Activated naive CD4-positive, alpha-beta T cell treated with anti-CD3 and anti-CD28 coated beads, Interleukin-2, amount 50 U/mL, for 72 hours (primary cell): Measurements from ENCODE around the gene BFSP1. TPM values are rescaled to one million over a fixed set of nuclear protein-coding genes. Genes with fewer than 3 reads are reported as not detected.

Experiments
- ATAC-seq, 2 donors: fragments of 150-1000 bp; cut with Tn5 transposase; 2 replicates each; pipeline ENCODE4 v1.10.0; 2021; ENCODE audit warnings: mild to moderate bottlenecking in 2 of 2, moderate library complexity in 2 of 2
- DNase-seq, 2 donors: peaks; one replicate each; pipeline ENCODE4 v3.0.0; 2021 to 2022; ENCODE audit warnings: low spot score in 2 of 2
- H3K27ac Mint-ChIP-seq, 2 donors: one replicate each; pipeline ENCODE4 v1.8.0; 2022; ENCODE audit warnings: mild to moderate bottlenecking in 2 of 2, mixed read lengths in 2 of 2
- H3K36me3 Mint-ChIP-seq, 2 donors: one replicate each; pipeline ENCODE4 v1.8.0; 2022; ENCODE audit warnings: mixed read lengths in 2 of 2
- H3K9me3 Mint-ChIP-seq, 2 donors: one replicate each; pipeline ENCODE4 v1.8.0; 2022; ENCODE audit warnings: mixed read lengths in 2 of 2
- total RNA-seq, 2 donors: library from RNA; stranded (reverse); gene quantifications; one replicate each; pipeline ENCODE4 v1.2.3, GENCODE V29; 2022

The BFSP1 gene
- total RNA-seq, 2 donors from 2014 or later, result 0.16 TPM; not detected in 1

- peak in 1 of 2 donors; percentile 7 for DNase-seq
- no peaks in the 10 kb centered on the region for H3K9me3 Mint-ChIP-seq
- no peak overlapping the region for H3K27ac Mint-ChIP-seq
- ATAC-seq, result no peak
- H3K36me3 Mint-ChIP-seq, result no peaks in the 10 kb centered on the region
These were observed 37.0 kb downstream of the BFSP1 start for GRCh38 chr20:17494201-17494600.

- DNase-seq (peak in 1 of 2 donors; percentile 9), ATAC-seq (no peak)
- Mint-ChIP-seq H3K9me3 (no peaks in the 10 kb centered on the region), H3K36me3 (no peaks in the 10 kb centered on the region), H3K27ac (no peak overlapping the region)
These were observed 38.0 kb downstream of the BFSP1 start for GRCh38 chr20:17493173-17493572.

DNA sequence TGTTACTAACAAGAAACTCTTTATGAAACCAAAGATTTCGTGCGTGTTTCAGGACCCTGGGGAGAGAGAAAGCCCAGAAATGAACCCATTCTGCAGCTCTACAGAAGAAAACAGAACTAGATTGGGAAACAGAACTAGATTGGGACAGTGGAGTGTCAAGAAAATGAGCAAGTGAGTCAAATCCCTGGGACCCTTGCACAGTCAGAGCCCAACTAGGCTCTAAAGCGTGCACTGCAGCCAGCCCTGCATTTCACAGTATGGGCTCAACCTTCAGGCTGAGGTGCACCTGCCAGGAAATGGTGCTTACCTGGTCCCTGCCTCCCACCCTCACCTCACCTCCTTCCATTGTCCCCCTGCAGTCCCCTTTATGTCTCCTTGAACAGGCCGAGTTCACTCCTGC lies 39.7 kb downstream of the BFSP1 start:
- ATAC-seq (no peak), DNase-seq (peak in 1 of 2 donors; percentile 47)
- Mint-ChIP-seq H3K27ac (no peak overlapping the region), H3K36me3 (no peaks in the 10 kb centered on the region), H3K9me3 (no peaks in the 10 kb centered on the region)

DNA sequence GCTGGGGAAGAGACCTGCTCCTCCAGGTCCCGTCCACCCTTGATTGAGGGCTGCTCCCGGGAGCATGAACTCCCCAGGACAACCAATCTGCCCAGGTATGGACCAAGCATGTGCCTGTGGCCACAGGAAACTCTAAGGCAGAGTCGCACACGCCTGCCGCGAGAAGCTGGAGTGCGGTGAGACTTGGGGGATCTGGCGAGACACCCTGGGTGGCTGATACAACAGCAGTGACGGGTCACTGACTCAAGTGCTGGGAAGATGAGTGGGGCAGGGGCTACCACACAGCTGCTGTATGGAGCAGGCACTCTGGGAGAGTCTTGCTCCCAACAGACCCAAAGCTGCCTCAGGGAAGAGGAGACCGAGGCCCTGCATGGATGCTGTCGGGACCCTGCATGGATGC lies 40.1 kb downstream of the BFSP1 start:
- H3K9me3 Mint-ChIP-seq, result no peaks in the 10 kb centered on the region
- DNase-seq, result peak in 1 of 2 donors; percentile 44
- H3K36me3 Mint-ChIP-seq, result no peaks in the 10 kb centered on the region
- no peak for ATAC-seq
- no peak overlapping the region for H3K27ac Mint-ChIP-seq

DNA sequence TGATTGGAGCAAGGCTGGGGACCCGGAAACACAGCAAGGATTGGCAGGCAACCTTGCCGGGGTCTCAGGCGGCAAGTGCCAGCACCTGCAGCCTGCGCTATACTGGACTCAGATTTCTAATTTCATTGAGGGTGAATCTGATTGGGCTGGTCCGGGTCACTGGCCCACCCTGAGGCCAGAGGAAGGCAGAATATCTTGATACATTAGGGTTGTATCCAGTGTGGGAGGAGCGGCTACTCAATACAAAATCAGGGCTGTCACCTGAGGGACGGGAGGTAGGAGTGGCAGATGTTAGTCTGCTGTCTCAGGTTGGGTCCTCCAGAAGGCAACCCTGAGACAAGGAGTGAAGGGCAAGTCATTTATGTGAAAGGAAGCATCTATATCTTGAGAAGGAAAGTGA lies 40.7 kb downstream of the BFSP1 start:
- no peaks in the 10 kb centered on the region for H3K9me3 Mint-ChIP-seq
- H3K27ac Mint-ChIP-seq, result no peak overlapping the region
- peak in 1 of 2 donors; percentile 16 for DNase-seq
- no peaks in the 10 kb centered on the region for H3K36me3 Mint-ChIP-seq
- ATAC-seq, result no peak

- no peaks in the 10 kb centered on the region for H3K9me3 Mint-ChIP-seq
- ATAC-seq (no peak), DNase-seq (no peak)
- no peaks in the 10 kb centered on the region for H3K36me3 Mint-ChIP-seq
- H3K27ac Mint-ChIP-seq, result no peak overlapping the region
These were observed 42.1 kb downstream of the BFSP1 start for GRCh38 chr20:17488916-17489600.

DNA sequence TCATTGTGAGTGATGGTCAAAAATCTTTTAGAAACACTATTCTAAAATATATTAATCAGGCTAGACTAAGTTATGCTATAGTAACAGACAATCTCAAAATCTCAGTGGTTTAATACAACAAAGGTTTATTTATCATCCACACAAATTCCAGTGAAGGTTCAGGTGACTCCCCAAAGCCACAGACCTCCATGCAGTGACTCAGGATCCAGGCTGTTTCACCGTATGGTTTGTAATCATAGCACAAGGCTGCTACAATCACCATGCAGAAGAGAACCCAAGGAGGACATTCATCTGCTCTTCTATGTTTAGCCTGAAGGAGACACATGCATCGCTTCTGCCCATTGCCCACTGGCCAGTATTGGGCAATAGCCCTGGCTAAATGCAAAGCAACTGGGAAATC lies 46.2 kb downstream of the BFSP1 start:
- H3K36me3 Mint-ChIP-seq, result no peaks in the 10 kb centered on the region
- H3K9me3 Mint-ChIP-seq, result no peaks in the 10 kb centered on the region
- no peak overlapping the region for H3K27ac Mint-ChIP-seq
- no peak for ATAC-seq
- DNase-seq, result no peak

DNA sequence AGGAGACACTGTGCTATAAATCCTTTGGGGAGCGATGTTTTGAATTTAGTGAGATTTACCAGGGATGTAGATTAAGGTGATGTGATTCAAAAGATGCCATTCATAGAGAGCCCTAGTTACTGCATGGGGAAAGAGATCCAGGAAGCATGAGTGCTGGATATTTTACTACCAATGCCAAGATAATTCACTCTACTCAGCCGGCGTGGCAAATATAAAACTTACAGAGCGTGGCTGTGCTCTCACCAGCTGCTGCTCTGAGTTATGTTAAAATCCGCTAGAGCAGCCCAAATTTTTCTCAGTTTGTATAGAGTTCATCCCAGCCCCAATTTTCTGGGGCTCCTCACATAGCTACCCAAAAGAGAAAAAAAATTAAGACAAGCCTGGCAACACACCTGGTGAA lies 48.6 kb downstream of the BFSP1 start:
- DNase-seq (no peak), ATAC-seq (no peak)
- no peak overlapping the region for H3K27ac Mint-ChIP-seq
- no peaks in the 10 kb centered on the region for H3K9me3 Mint-ChIP-seq
- no peaks in the 10 kb centered on the region for H3K36me3 Mint-ChIP-seq

- Mint-ChIP-seq H3K36me3 (no peaks in the 10 kb centered on the region), H3K9me3 (no peaks in the 10 kb centered on the region), H3K27ac (no peak overlapping the region)
- DNase-seq (no peak), ATAC-seq (no peak)
These were observed 49.5 kb downstream of the BFSP1 start for GRCh38 chr20:17481661-17482060.

- H3K9me3 Mint-ChIP-seq, result no peaks in the 10 kb centered on the region
- no peaks in the 10 kb centered on the region for H3K36me3 Mint-ChIP-seq
- DNase-seq (no peak), ATAC-seq (no peak)
- H3K27ac Mint-ChIP-seq, result no peak overlapping the region
These were observed 50.5 kb downstream of the BFSP1 start for GRCh38 chr20:17480696-17481095.

- DNase-seq, result no peak
- Mint-ChIP-seq H3K9me3 (no peaks in the 10 kb centered on the region), H3K27ac (no peak overlapping the region), H3K36me3 (no peaks in the 10 kb centered on the region)
- no peak for ATAC-seq
These were observed 52.0 kb downstream of the BFSP1 start for GRCh38 chr20:17479063-17479657.

DNA sequence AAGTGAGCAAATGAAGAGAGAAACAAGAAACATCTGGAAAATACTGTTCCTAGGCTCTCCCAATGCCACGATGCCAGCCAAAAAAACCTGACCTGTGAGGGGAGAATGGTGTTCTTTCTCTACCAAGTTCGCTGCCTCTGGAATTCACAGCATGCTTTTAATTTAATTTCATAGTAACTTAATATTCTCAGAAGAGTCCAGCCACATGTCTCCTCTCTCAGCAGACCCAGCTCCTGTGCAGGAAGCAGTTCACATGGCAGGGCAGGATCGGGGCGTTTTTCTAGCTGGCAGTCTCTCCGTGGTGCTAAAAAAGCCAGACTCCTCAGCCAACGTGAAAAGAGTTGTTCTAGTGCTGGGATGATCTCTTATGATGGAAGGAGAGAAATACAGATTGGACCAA lies 57.5 kb downstream of the BFSP1 start:
- ATAC-seq (no peak), DNase-seq (no peak)
- no peaks in the 10 kb centered on the region for H3K9me3 Mint-ChIP-seq
- no peak overlapping the region for H3K27ac Mint-ChIP-seq
- no peaks in the 10 kb centered on the region for H3K36me3 Mint-ChIP-seq

- ATAC-seq (no peak), DNase-seq (no peak)
- Mint-ChIP-seq H3K27ac (no peak overlapping the region), H3K36me3 (no peaks in the 10 kb centered on the region), H3K9me3 (no peaks in the 10 kb centered on the region)
These were observed 59.5 kb downstream of the BFSP1 start for GRCh38 chr20:17471606-17472187.

GRCh38 chr20:17470973-17471372 lies 60.2 kb downstream of the BFSP1 start:
- no peaks in the 10 kb centered on the region for H3K36me3 Mint-ChIP-seq
- no peak for ATAC-seq
- no peaks in the 10 kb centered on the region for H3K9me3 Mint-ChIP-seq
- no peak overlapping the region for H3K27ac Mint-ChIP-seq
- no peak for DNase-seq

DNA sequence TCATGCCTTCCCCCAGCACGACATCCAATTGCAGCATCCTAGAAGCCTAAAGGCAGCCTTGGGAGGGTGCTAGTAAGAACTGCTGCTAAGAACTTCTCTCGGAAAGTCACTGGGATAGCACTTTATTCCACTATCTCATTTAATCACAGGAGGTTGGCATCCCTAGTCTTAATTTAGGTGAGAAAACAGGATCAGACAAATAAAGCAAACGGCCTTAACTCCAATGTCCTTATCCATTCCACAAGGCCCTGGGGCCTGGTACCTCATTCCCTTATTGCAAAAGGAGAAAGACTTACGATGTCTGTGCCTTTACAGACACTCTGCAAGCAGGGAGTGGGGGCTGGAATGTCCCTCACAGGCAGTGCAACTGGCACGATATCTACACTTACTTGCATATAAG lies 60.7 kb downstream of the BFSP1 start:
- ATAC-seq, result no peak
- Mint-ChIP-seq H3K36me3 (no peaks in the 10 kb centered on the region), H3K27ac (no peak overlapping the region), H3K9me3 (no peaks in the 10 kb centered on the region)
- no peak for DNase-seq

GRCh38 chr20:17469246-17470030 lies 61.7 kb downstream of the BFSP1 start:
- no peak for DNase-seq
- no peak for ATAC-seq
- Mint-ChIP-seq H3K36me3 (no peaks in the 10 kb centered on the region), H3K27ac (no peak overlapping the region), H3K9me3 (no peaks in the 10 kb centered on the region)

- no peaks in the 10 kb centered on the region for H3K9me3 Mint-ChIP-seq
- no peak for ATAC-seq
- H3K27ac Mint-ChIP-seq, result no peak overlapping the region
- no peak for DNase-seq
- no peaks in the 10 kb centered on the region for H3K36me3 Mint-ChIP-seq
These were observed 62.9 kb downstream of the BFSP1 start for GRCh38 chr20:17468073-17468840.
